Measurements from ENCODE around the gene ADPRM.

ADPRM gene

GRCh38 chr17:10737736-10738135, 40.3 kb downstream of the ADPRM start:
- no peak overlapping the region for H4K8ac ChIP-seq (ENCODE audit: low read depth, low read length)
- H3K23ac ChIP-seq (ENCODE audit: low read depth, low read length, poor library complexity): no peak overlapping the region
- H2BK5ac ChIP-seq (ENCODE audit: low read length): no peak overlapping the region
- H3K14ac ChIP-seq (ENCODE audit: low read length): no peak overlapping the region
- no peak overlapping the region for H2BK120ac ChIP-seq (ENCODE audit: low read depth, low read length)
- WGBS, 2 donors (ENCODE audit: extremely low coverage in 2 of 2, insufficient read length in 2 of 2, insufficient replicate concordance in 1 of 2): no CpG with 5 or more reads among the region's 3 CpGs
- no peak for DNase-seq (ENCODE audit: low spot score)
- no peak overlapping the region for H3K4me3 ChIP-seq (ENCODE audit: low read length in 2 of 2)
- no peak overlapping the region for H2AK5ac ChIP-seq (ENCODE audit: low read depth, low read length)
- H3K9ac ChIP-seq (ENCODE audit: low read depth, low read length, poor library complexity): no peak overlapping the region
- peaks cover 0 to 1% of the 10 kb centered on the region in 2 donors for H3K4me1 ChIP-seq (ENCODE audit: control insufficient read depth in 2 of 2, insufficient read depth in 1 of 2, low read depth in 1 of 2, low read length in 2 of 2)
- no peak overlapping the region for H3K27ac ChIP-seq (replicated peaks; ENCODE audit: low read length)
- H3K9me3 ChIP-seq (replicated peaks in 1 of 2; ENCODE audit: control insufficient read depth in 2 of 2, insufficient read depth in 1 of 2, low read depth in 1 of 2, low read length in 2 of 2): no peaks in the 10 kb centered on the region
- H2AFZ ChIP-seq (ENCODE audit: low read length): no peak overlapping the region
- H3K36me3 ChIP-seq (replicated peaks in 1 of 2; ENCODE audit: control insufficient read depth in 2 of 2, insufficient read depth in 2 of 2, low read length in 2 of 2): no peaks in the 10 kb centered on the region
- H2BK15ac ChIP-seq (ENCODE audit: low read length): no peak overlapping the region
- H4K91ac ChIP-seq (ENCODE audit: low read depth, low read length, poor library complexity): no peak overlapping the region
- H3K79me1 ChIP-seq (ENCODE audit: low read depth, low read length): no peaks in the 10 kb centered on the region
- no peak overlapping the region for H3K4ac ChIP-seq (ENCODE audit: low read length)
- peaks cover 0 to 9% (median 0%) of the 10 kb centered on the region in 3 experiments for H3K27me3 ChIP-seq (ENCODE audit: control insufficient read depth in 3 of 3, insufficient read depth in 3 of 3, low read depth in 1 of 3, low read length in 3 of 3)
- H3K18ac ChIP-seq (ENCODE audit: low read length): no peak overlapping the region
- no peak overlapping the region for H2BK12ac ChIP-seq (ENCODE audit: low read length)
- no peak overlapping the region for H3K4me2 ChIP-seq (ENCODE audit: insufficient read depth, low read length, poor library complexity, severe bottlenecking)

DNA sequence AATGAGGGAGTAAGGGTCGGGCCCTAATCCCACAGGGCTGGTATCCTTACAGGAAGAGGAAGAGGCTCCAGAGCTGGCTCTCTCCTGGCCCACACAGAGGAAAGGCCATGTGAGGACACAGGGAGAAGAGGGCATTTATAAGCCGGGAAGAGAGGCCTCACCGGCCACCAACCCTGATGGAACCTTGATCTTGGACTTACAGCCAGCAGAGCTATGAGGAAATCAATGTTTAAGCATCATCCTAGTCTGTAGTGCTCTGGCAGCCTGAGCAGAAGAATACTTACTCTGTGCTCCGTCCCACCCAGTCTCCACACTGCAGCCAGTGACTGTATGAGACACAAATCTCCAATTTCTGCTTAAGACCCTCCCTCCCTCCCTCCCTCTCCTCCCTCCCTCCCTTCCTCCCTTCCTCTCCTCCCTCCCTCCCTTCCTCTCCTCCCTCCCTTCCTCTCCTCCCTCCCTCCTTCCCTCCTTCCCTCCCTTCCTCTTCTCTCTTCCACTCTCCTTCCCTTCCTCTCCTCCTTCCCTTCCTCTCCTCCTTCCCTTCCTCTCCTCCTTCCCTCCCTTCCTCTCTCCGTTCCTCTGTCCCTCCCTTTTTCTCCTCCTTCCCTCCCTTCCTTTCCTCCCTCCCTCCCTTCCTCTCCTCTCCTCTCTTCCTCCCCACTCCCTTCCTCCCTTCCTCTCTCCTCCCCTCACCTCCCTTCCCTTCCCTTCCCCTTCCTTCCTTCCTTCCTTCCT, 41.3 kb downstream of the ADPRM start:
- no peak overlapping the region for H3K9ac ChIP-seq (ENCODE audit: low read depth, low read length, poor library complexity)
- H3K4me3 ChIP-seq (ENCODE audit: low read length in 2 of 2): no peak overlapping the region
- H3K18ac ChIP-seq (ENCODE audit: low read length): no peak overlapping the region
- no peak overlapping the region for H3K14ac ChIP-seq (ENCODE audit: low read length)
- peaks cover 0 to 9% (median 0%) of the 10 kb centered on the region in 3 experiments for H3K27me3 ChIP-seq (ENCODE audit: control insufficient read depth in 3 of 3, insufficient read depth in 3 of 3, low read depth in 1 of 3, low read length in 3 of 3)
- no peak overlapping the region for H3K27ac ChIP-seq (replicated peaks; ENCODE audit: low read length)
- H2BK12ac ChIP-seq (ENCODE audit: low read length): no peak overlapping the region
- WGBS, 2 donors (ENCODE audit: extremely low coverage in 2 of 2, insufficient read length in 2 of 2, insufficient replicate concordance in 1 of 2): no CpG with 5 or more reads among the region's 5 CpGs
- H3K4me1 ChIP-seq (ENCODE audit: control insufficient read depth in 2 of 2, insufficient read depth in 1 of 2, low read depth in 1 of 2, low read length in 2 of 2): no peaks in the 10 kb centered on the region
- no peak overlapping the region for H2AK5ac ChIP-seq (ENCODE audit: low read depth, low read length)
- H4K91ac ChIP-seq (ENCODE audit: low read depth, low read length, poor library complexity): no peak overlapping the region
- H2BK120ac ChIP-seq (ENCODE audit: low read depth, low read length): no peak overlapping the region
- no peaks in the 10 kb centered on the region for H3K9me3 ChIP-seq (replicated peaks in 1 of 2; ENCODE audit: control insufficient read depth in 2 of 2, insufficient read depth in 1 of 2, low read depth in 1 of 2, low read length in 2 of 2)
- H3K4ac ChIP-seq (ENCODE audit: low read length): no peak overlapping the region
- no peak overlapping the region for H3K4me2 ChIP-seq (ENCODE audit: insufficient read depth, low read length, poor library complexity, severe bottlenecking)
- no peaks in the 10 kb centered on the region for H3K79me1 ChIP-seq (ENCODE audit: low read depth, low read length)
- H3K23ac ChIP-seq (ENCODE audit: low read depth, low read length, poor library complexity): no peak overlapping the region
- H2AFZ ChIP-seq (ENCODE audit: low read length): no peak overlapping the region
- DNase-seq (ENCODE audit: low spot score): no peak
- H3K36me3 ChIP-seq (replicated peaks in 1 of 2; ENCODE audit: control insufficient read depth in 2 of 2, insufficient read depth in 2 of 2, low read length in 2 of 2): no peaks in the 10 kb centered on the region
- no peak overlapping the region for H2BK5ac ChIP-seq (ENCODE audit: low read length)
- H2BK15ac ChIP-seq (ENCODE audit: low read length): no peak overlapping the region
- H4K8ac ChIP-seq (ENCODE audit: low read depth, low read length): no peak overlapping the region

DNA sequence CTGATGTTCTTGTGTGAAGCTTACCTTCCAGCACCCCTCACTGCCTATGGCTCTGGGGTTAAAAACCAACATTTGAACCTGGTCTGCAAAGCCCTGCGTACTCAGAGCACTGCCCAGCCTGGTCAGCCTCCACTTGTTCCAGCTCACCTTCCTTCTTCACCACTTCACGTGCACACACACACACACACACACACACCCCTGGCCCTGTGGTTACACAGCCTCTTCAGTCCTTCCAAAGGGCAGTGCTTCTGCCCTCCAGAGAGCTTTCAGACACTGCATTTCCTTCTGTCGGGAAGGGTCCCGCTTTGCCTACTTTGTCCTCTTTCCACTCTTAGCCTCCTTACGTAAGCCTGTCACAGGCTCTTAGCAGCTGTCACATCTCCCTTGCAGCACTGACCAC, 42.0 kb downstream of the ADPRM start:
- Histone ChIP-seq H3K9me3 (replicated peaks in 1 of 2; ENCODE audit: control insufficient read depth in 2 of 2, insufficient read depth in 1 of 2, low read depth in 1 of 2, low read length in 2 of 2) (no peaks in the 10 kb centered on the region), H2AFZ (ENCODE audit: low read length) (no peak overlapping the region), H4K8ac (ENCODE audit: low read depth, low read length) (no peak overlapping the region), H3K4me1 (ENCODE audit: control insufficient read depth in 2 of 2, insufficient read depth in 1 of 2, low read depth in 1 of 2, low read length in 2 of 2) (no peaks in the 10 kb centered on the region), H3K27ac (replicated peaks; ENCODE audit: low read length) (no peak overlapping the region), H3K14ac (ENCODE audit: low read length) (no peak overlapping the region), H3K18ac (ENCODE audit: low read length) (peak overlapping the region; percentile 3), H3K79me1 (ENCODE audit: low read depth, low read length) (no peaks in the 10 kb centered on the region), H2BK5ac (ENCODE audit: low read length) (no peak overlapping the region), H3K4me2 (ENCODE audit: insufficient read depth, low read length, poor library complexity, severe bottlenecking) (no peak overlapping the region), H3K23ac (ENCODE audit: low read depth, low read length, poor library complexity) (no peak overlapping the region), H3K9ac (ENCODE audit: low read depth, low read length, poor library complexity) (no peak overlapping the region), H4K91ac (ENCODE audit: low read depth, low read length, poor library complexity) (no peak overlapping the region), H3K27me3 (ENCODE audit: control insufficient read depth in 3 of 3, insufficient read depth in 3 of 3, low read depth in 1 of 3, low read length in 3 of 3) (peaks cover 0 to 9% (median 0%) of the 10 kb centered on the region in 3 experiments), H2BK15ac (ENCODE audit: low read length) (no peak overlapping the region), H2BK120ac (ENCODE audit: low read depth, low read length) (no peak overlapping the region), H3K4ac (ENCODE audit: low read length) (no peak overlapping the region), H2AK5ac (ENCODE audit: low read depth, low read length) (no peak overlapping the region), H3K36me3 (replicated peaks in 1 of 2; ENCODE audit: control insufficient read depth in 2 of 2, insufficient read depth in 2 of 2, low read length in 2 of 2) (no peaks in the 10 kb centered on the region), H3K4me3 (ENCODE audit: low read length in 2 of 2) (no peak overlapping the region), H2BK12ac (ENCODE audit: low read length) (no peak overlapping the region)
- WGBS, 2 donors (ENCODE audit: extremely low coverage in 2 of 2, insufficient read length in 2 of 2, insufficient replicate concordance in 1 of 2): no CpG with 5 or more reads among the region's 5 CpGs
- no peak for DNase-seq (ENCODE audit: low spot score)

DNA sequence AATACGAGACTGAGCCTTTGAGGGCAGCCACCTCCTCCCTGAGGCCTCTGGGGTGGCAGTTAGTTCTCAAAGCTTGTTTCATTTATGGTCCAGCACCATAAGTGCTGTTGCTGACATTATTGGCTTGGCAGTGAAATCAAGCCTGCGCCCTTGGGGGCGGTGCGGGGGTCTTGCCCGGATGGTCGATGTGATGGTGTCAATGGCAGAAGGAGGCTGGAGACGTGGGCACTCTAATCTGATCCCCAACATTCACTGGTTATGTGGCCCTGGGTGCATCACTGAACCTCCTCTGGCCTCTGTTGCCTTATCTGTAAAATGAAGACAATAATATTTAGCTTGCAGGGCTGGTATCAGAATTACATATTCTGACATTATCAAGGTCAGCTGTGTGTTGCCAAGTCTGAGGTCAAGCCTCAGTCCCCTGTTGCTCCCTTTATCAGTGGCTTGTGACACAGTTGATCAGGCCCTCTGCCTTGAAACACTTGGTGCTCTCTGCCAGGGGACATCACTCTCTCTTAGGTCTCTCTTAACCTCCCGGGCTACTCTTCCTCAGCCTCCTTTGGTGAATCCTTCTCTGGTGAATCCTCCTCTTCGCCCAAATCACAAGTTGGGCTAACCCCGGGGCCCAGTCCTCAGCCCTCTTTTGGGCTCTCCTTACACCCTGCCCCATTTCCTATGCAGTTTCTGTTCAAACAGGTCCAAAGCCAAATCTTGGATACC, 44.2 kb downstream of the ADPRM start:
- Histone ChIP-seq H3K27me3 (ENCODE audit: control insufficient read depth in 3 of 3, insufficient read depth in 3 of 3, low read depth in 1 of 3, low read length in 3 of 3) (peaks cover 0 to 9% (median 0%) of the 10 kb centered on the region in 3 experiments), H3K4ac (ENCODE audit: low read length) (no peak overlapping the region), H3K27ac (replicated peaks; ENCODE audit: low read length) (no peak overlapping the region), H2BK5ac (ENCODE audit: low read length) (no peak overlapping the region), H3K14ac (ENCODE audit: low read length) (no peak overlapping the region), H3K79me1 (ENCODE audit: low read depth, low read length) (no peaks in the 10 kb centered on the region), H3K9ac (ENCODE audit: low read depth, low read length, poor library complexity) (no peak overlapping the region), H3K23ac (ENCODE audit: low read depth, low read length, poor library complexity) (no peak overlapping the region), H2AFZ (ENCODE audit: low read length) (no peak overlapping the region), H3K36me3 (replicated peaks in 1 of 2; ENCODE audit: control insufficient read depth in 2 of 2, insufficient read depth in 2 of 2, low read length in 2 of 2) (no peaks in the 10 kb centered on the region), H2BK120ac (ENCODE audit: low read depth, low read length) (no peak overlapping the region), H3K18ac (ENCODE audit: low read length) (no peak overlapping the region), H2AK5ac (ENCODE audit: low read depth, low read length) (no peak overlapping the region), H3K9me3 (replicated peaks in 1 of 2; ENCODE audit: control insufficient read depth in 2 of 2, insufficient read depth in 1 of 2, low read depth in 1 of 2, low read length in 2 of 2) (no peaks in the 10 kb centered on the region), H3K4me2 (ENCODE audit: insufficient read depth, low read length, poor library complexity, severe bottlenecking) (no peak overlapping the region), H4K91ac (ENCODE audit: low read depth, low read length, poor library complexity) (no peak overlapping the region), H3K4me3 (ENCODE audit: low read length in 2 of 2) (no peak overlapping the region), H4K8ac (ENCODE audit: low read depth, low read length) (no peak overlapping the region), H2BK12ac (ENCODE audit: low read length) (no peak overlapping the region), H2BK15ac (ENCODE audit: low read length) (no peak overlapping the region), H3K4me1 (ENCODE audit: control insufficient read depth in 2 of 2, insufficient read depth in 1 of 2, low read depth in 1 of 2, low read length in 2 of 2) (no peaks in the 10 kb centered on the region)
- WGBS, 2 donors (ENCODE audit: extremely low coverage in 2 of 2, insufficient read length in 2 of 2, insufficient replicate concordance in 1 of 2): no CpG with 5 or more reads among the region's 10 CpGs
- no peak for DNase-seq (ENCODE audit: low spot score)
